NCI-H460 (cell line): ENCODE measurements around the gene RGR. TPM values are rescaled to one million over a fixed set of nuclear protein-coding genes. Genes with fewer than 3 reads are reported as not detected.

ENCODE experiments used
- DNase-seq: peaks from one replicate; pipeline ENCODE4 v3.0.0-alpha.2; 2016; ENCODE audit warnings: low read depth; ENCODE audit errors: extremely low read depth
- total RNA-seq: library from RNA; depleted of rRNA; stranded (reverse); fragments of >200 nt; shearing (Covaris generic); gene quantifications from 2 replicates; pipeline ENCODE4 v1.2.3, GENCODE V29; 2014

RGR gene
- total RNA-seq, 1 experiment from 2014 or later: not detected

- DNase-seq: no peak
Measured at GRCh38 chr10:84217746-84218145, 27.1 kb upstream of the RGR start.

GRCh38 chr10:84221916-84222315 lies 22.9 kb upstream of the RGR start:
- DNase-seq: no peak

- no peak for DNase-seq
Measured at GRCh38 chr10:84224411-84225028, 20.3 kb upstream of the RGR start.

- DNase-seq: no peak
Measured at GRCh38 chr10:84225427-84226173, 19.3 kb upstream of the RGR start, which contains the start of gene LRIT2. LRIT2 (minus strand) TSS chr10:84225544; CDS start chr10:84225520, 24 bp downstream.

- no peak for DNase-seq
Measured at GRCh38 chr10:84226616-84227015, 18.2 kb upstream of the RGR start.

- DNase-seq: no peak
Measured at GRCh38 chr10:84227810-84228209, 17.0 kb upstream of the RGR start.

GRCh38 chr10:84230359-84230758 lies 14.5 kb upstream of the RGR start:
- DNase-seq: no peak

- no peak for DNase-seq
Measured at GRCh38 chr10:84232376-84232775, 12.5 kb upstream of the RGR start.

- no peak for DNase-seq
Measured at GRCh38 chr10:84233940-84234339, 10.9 kb upstream of the RGR start.

- no peak for DNase-seq
Measured at GRCh38 chr10:84234479-84234878, 10.4 kb upstream of the RGR start.

- DNase-seq: no peak
Measured at GRCh38 chr10:84235096-84235495, 9.8 kb upstream of the RGR start.

- no peak for DNase-seq
Measured at GRCh38 chr10:84236807-84237198, 8.1 kb upstream of the RGR start.

GRCh38 chr10:84237199-84238051 lies 7.4 kb upstream of the RGR start:
- no peak for DNase-seq

- DNase-seq: no peak
Measured at GRCh38 chr10:84238909-84239308, 5.9 kb upstream of the RGR start.

- no peak for DNase-seq
Measured at GRCh38 chr10:84241185-84241790, 3.6 kb upstream of the RGR start, which contains the start of gene LRIT1. LRIT1 (minus strand) TSS chr10:84241546; CDS start chr10:84241439, 107 bp downstream.

- DNase-seq: no peak
Measured at GRCh38 chr10:84243759-84244158, 1.1 kb upstream of the RGR start.

- DNase-seq: no peak
Measured at GRCh38 chr10:84247496-84247895, 2.6 kb downstream of the RGR start.

- DNase-seq: no peak
Measured at GRCh38 chr10:84248794-84249193, 3.9 kb downstream of the RGR start.

GRCh38 chr10:84254552-84255478 lies 10.0 kb downstream of the RGR start:
- DNase-seq: no peak
